ENCODE results near the gene PLEKHD1. TPM values are rescaled to one million over a fixed set of nuclear protein-coding genes. Genes with fewer than 3 reads are reported as not detected.

Gene PLEKHD1
- total and polyA plus RNA-seq, 2 of the 8 experiments (the other 6 are each of a cell fraction or from before 2014, with no cell fraction given): 0.24 to 0.48 TPM

GRCh38 chr14:69529563-69529962 is 45.0 kb downstream of the PLEKHD1 start:
- no peak overlapping the region for H4K5ac ChIP-seq (ENCODE audit: insufficient read length, low read depth, low read length)
- H4K91ac ChIP-seq (replicated peaks; ENCODE audit: insufficient read length, low read length): no peak overlapping the region
- no peak overlapping the region for H3K23ac ChIP-seq (ENCODE audit: insufficient read length)
- H3K9ac ChIP-seq (replicated peaks in 1 of 4; ENCODE audit: extremely low read depth in 1 of 4, low read depth in 3 of 4, low read length in 3 of 4): no peak overlapping the region
- H3K9me3 ChIP-seq (ENCODE audit: insufficient read depth in 2 of 2, low read depth in 1 of 2, low read length in 1 of 2): no peaks in the 10 kb centered on the region
- H4K8ac ChIP-seq (ENCODE audit: extremely low read depth, insufficient read depth, low read length): no peak overlapping the region
- ChIA-PET POLR2A (ENCODE audit: partially characterized antibody) (interaction anchor here (1.4 to 1.8 kb wide), 2 partner anchors 10 to 13 kb away, joined by 3 to 4 read pairs; no protein-coding TSS in a partner anchor), CTCF (ENCODE audit: partially characterized antibody) (interaction anchor here (0.6 to 2.0 kb wide), 9 partner anchors 10 to 484 kb away, joined by 3 to 11 read pairs (median 3); no protein-coding TSS in a partner anchor)
- FAIRE-seq: no peak
- H3K27ac ChIP-seq (ENCODE audit: low read depth, low read length): no peak overlapping the region
- H2BK15ac ChIP-seq (ENCODE audit: low read length): no peak overlapping the region
- H3K36me3 ChIP-seq (ENCODE audit: control insufficient read depth in 2 of 4, insufficient read depth in 4 of 4, low read length in 3 of 4): no peaks in the 10 kb centered on the region
- H2BK12ac ChIP-seq (ENCODE audit: low read depth, low read length): no peak overlapping the region
- no peak overlapping the region for H3K4me3 ChIP-seq (ENCODE audit: extremely low read depth in 1 of 4, insufficient read depth in 2 of 4, low read depth in 3 of 4, low read length in 4 of 4)
- H3K4ac ChIP-seq (replicated peaks; ENCODE audit: insufficient read length, low read depth, low read length): no peak overlapping the region
- H3K79me1 ChIP-seq (ENCODE audit: low read depth, low read length): no peaks in the 10 kb centered on the region
- no peaks in the 10 kb centered on the region for H4K20me1 ChIP-seq (replicated peaks in 1 of 2; ENCODE audit: control insufficient read depth in 1 of 2, insufficient read depth in 2 of 2, low read length in 2 of 2)
- H2AK5ac ChIP-seq (ENCODE audit: low read depth, low read length): no peak overlapping the region
- 85% methylated on average over 3 of the region's 3 CpGs; no CpG with 5 or more reads in 1 of the 2 experiments for WGBS, 2 experiments (ENCODE audit: extremely low coverage in 1 of 2, insufficient coverage in 1 of 2, insufficient read length in 1 of 2, insufficient replicate concordance in 2 of 2, low coverage in 1 of 2, low lambda C conversion rate in 2 of 2, missing lambda C conversion rate in 1 of 2)
- H3K79me2 ChIP-seq (ENCODE audit: control insufficient read depth in 1 of 2, insufficient read depth in 2 of 2, low read length in 2 of 2): no peaks in the 10 kb centered on the region
- no peak overlapping the region for H2BK5ac ChIP-seq (ENCODE audit: low read depth, low read length)
- H2BK20ac ChIP-seq (ENCODE audit: low read length): no peak overlapping the region
- H3K23me2 ChIP-seq (ENCODE audit: low read depth, low read length): no peaks in the 10 kb centered on the region
- no peak overlapping the region for H2AFZ ChIP-seq (ENCODE audit: low read length)
- H3K4me2 ChIP-seq (ENCODE audit: insufficient read depth in 1 of 2, low read depth in 2 of 2, low read length in 2 of 2): no peak overlapping the region
- no peak for DNase-seq (ENCODE audit: low read depth in 1 of 2, low spot score in 2 of 2)
- no peak overlapping the region for H3K56ac ChIP-seq (replicated peaks; ENCODE audit: insufficient read length, low read depth, low read length)
- H3K4me1 ChIP-seq (replicated peaks in 1 of 4; ENCODE audit: control insufficient read depth in 3 of 4, insufficient read depth in 4 of 4, low read length in 3 of 4): no peaks in the 10 kb centered on the region
- H3K18ac ChIP-seq (ENCODE audit: extremely low read depth, low read length): no peak overlapping the region
- no peak overlapping the region for H2BK120ac ChIP-seq (replicated peaks; ENCODE audit: low read depth, low read length)
- no peaks in the 10 kb centered on the region for H3K27me3 ChIP-seq (replicated peaks in 1 of 4; ENCODE audit: control insufficient read depth in 3 of 4, extremely low read depth in 1 of 4, insufficient read depth in 3 of 4, low read length in 3 of 4)
- no peak overlapping the region for H3K14ac ChIP-seq (ENCODE audit: insufficient read length)
- no peak for TF ChIP-seq SRF (IDR thresholded peaks at IDR 0.05; ENCODE audit: low read depth, low read length)
- TF ChIP-seq KDM5A (IDR thresholded peaks at IDR 0.05; ENCODE audit: low read length): no peak
